GM21825 (cell line): Measurements from ENCODE around the gene ZNF660.

ENCODE experiments used
- ATAC-seq: cut with Tn5 transposase; IDR thresholded peaks from one replicate; pipeline ENCODE4 v1.9.1; 2021; ENCODE audit warnings: mild to moderate bottlenecking, moderate library complexity; ENCODE audit not compliant: unreplicated experiment

ZNF660 gene

DNA sequence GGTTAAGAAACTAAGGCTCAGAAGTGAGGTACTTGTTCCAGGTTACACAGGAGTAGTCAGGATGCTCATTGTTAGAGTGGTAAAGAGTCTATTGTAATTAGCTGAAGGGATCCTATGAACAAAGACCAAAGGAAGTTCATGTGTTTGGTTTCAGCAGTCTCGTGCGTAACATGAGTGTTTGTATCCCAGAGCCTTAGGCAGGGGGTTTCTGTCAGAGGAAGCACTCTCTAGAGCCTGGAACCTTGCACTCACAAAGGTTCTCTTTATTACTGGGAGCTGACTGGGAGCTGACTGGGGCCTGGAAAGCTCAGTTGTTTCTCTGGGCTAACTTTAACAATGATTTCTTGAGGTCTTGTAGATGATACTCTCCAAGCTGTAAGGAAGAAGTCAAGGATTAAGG is 44.0 kb downstream of the ZNF660 start:
- ATAC-seq, result no peak

DNA sequence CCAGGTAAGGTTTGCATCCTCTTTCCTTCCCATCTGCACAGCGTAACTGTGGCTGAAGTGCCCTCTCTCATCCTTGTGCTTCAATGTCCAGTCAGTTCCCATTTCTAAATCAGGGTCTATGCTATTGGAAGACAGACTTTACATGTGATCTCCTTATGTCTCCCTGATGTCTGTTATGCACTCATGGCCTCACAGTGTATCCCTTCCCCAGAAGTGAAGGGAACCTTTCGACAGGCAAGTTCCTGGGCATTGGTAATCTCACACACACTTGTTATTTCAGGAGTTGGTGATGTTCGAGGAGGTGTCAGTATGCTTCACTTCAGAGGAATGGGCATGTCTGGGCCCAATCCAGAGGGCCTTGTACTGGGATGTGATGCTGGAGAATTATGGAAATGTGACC is 47.4 kb downstream of the ZNF660 start:
- no peak for ATAC-seq

DNA sequence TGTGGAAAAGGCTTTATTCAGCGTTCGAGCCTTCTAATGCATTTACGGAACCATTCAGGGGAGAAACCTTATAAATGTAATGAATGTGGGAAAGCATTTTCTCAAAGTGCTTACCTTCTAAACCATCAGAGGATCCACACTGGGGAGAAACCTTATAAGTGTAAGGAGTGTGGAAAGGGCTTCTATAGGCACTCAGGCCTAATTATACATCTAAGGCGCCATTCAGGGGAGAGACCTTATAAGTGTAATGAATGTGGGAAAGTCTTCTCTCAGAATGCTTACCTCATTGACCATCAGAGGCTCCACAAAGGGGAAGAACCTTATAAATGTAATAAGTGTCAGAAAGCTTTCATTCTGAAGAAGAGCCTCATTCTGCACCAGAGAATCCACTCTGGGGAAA is 57.6 kb downstream of the ZNF660 start:
- no peak for ATAC-seq

DNA sequence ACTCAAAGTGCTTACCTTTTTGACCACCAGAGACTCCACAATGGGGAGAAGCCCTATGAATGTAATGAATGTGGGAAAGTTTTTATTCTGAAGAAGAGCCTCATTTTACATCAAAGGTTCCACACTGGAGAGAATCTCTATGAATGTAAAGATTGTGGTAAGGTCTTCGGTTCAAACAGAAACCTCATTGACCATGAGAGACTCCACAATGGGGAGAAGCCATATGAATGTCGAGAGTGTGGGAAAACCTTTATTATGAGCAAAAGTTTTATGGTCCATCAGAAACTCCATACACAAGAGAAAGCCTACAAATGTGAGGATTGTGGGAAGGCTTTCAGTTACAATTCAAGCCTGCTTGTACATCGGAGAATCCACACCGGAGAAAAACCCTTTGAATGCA is 58.3 kb downstream of the ZNF660 start:
- ATAC-seq, result no peak

GRCh38 chr3:44647771-44648170 is 63.0 kb downstream of the ZNF660 start:
- ATAC-seq, result no peak

DNA sequence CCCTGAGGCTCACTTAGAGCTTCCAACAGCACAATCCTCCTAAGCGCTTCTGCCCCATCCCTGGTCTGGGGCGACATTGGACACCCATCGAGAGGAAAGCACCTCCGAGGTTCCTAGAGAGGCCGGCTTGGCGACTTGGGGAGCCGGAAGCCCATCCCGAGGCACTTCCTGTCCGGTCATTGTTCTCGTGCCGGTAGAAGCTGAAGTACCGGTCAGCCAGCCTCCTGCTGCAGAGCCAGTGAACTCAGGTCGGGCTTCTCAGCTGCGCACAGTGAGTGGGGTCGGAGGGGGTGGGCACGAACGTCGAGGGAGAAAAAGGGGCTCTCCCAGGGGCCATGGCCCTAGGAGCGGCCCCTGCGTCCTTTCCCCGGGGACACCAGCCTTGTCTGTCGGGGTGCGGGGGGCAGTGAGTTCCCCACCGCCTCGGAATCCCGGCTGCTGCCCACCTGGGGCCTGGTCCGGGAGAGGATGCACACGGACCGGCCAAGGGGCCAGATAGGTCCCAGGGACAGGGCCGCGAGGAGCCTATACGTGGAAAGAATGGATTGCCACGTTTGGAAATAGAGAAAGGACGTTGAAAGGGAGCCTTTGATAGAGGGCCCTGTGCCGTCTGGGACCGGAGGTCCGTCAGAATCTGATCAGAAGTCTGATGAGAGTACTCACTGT is 63.9 kb downstream of the ZNF660 start, which contains the start of gene ZNF35:
Gene ZNF35, plus strand, starts transcription at position 169 of the 666 bp plus-strand sequence. CDS start 2,336 bp downstream, outside the sequence.
- peak; percentile 98 for ATAC-seq
